ENCODE measurements around the gene RUNX1. TPM values are rescaled to one million over a fixed set of nuclear protein-coding genes. Genes with fewer than 3 reads are reported as not detected.

The RUNX1 gene
- total and polyA plus RNA-seq, 10 donors = 4.8 to 70.0 (median 43.6) TPM

DNA sequence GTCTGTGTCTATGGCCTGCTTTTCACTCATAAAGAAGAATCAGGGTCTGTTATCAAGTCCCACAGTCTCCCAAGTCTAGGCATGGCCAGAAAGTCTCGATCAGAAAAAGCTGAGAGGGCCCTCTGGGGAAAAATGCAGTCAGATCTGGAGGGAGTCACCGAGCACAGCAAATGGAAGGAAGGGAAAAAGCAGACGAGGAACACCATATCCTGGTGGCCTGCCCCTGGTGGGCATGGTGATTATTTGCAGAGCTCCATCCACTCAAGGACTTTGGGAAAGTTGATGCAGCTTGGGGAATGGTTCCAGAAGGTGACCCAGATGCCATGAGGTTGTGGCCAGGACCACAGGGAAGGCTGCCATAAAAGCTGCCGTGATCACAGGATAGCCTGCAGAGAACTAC, 191.2 kb downstream of the RUNX1 start:
- Histone ChIP-seq H3K4me1 (peaks cover 0 to 38% (median 16%) of the 10 kb centered on the region in 6 donors), H3K27ac (peak overlapping the region in 5 of 8 donors; percentile 3 to 62 (median 40)), H3K27me3 (replicated peaks in 1 of 7) (no peaks in the 10 kb centered on the region), H3K9me3 (no peaks in the 10 kb centered on the region), H3K4me3 (no peak overlapping the region), H3K36me3 (peaks cover 0 to 97% (median 44%) of the 10 kb centered on the region in 6 donors)
- 73 to 85% (median 80%) methylated on average over 4 of the region's 4 CpGs for WGBS, 5 donors
- TF ChIP-seq POLR2A (IDR thresholded peaks at IDR 0.05) (no peak), CTCF (IDR thresholded peaks at IDR 0.05 in 8 of 11, conservative IDR thresholded peaks at IDR 0.05 in 3 of 11) (no peak), POLR2AphosphoS5 (IDR thresholded peaks at IDR 0.05) (no peak)
- intact Hi-C loops (cut with DNase I; ENCODE audit: low total_unique reads) = no loop called here
- no peak for DNase-seq

DNA sequence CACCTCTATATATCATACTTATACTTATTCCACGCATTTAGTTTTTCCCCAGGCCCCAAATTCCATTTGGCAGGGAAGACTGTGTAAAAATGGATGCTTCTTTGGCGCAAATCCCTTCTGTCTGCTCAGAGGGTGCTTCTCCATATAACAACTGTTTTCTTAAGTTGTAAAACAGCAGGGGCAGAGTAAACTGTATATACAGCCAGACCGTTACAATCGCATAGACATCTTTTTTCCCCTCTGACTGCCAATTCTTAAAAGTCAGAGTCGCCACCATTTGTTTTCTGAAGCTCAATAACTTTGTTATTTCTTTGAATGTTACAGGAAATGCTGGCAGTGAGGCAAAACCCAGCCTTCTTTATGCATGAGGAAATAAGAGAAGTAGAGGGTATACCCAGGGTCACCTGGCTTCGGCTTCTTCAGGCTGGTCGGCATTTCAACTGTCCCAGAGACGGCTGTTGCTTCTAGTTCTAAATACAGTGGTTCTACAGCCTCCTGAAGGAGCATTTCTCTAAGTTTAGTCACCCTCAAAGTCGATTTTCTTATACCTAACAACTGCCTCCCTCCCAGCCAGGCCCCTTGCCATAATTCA, 191.9 kb downstream of the RUNX1 start:
- Histone ChIP-seq H3K4me3 (no peak overlapping the region), H3K36me3 (peaks cover 0 to 97% (median 43%) of the 10 kb centered on the region in 6 donors), H3K27me3 (replicated peaks in 1 of 7) (no peaks in the 10 kb centered on the region), H3K4me1 (peaks cover 0 to 38% (median 16%) of the 10 kb centered on the region in 6 donors), H3K9me3 (no peaks in the 10 kb centered on the region), H3K27ac (peak overlapping the region in 5 of 8 donors; percentile 3 to 62 (median 40))
- no peak for DNase-seq
- TF ChIP-seq POLR2A (IDR thresholded peaks at IDR 0.05) (no peak), CTCF (IDR thresholded peaks at IDR 0.05 in 8 of 11, conservative IDR thresholded peaks at IDR 0.05 in 3 of 11) (no peak), POLR2AphosphoS5 (IDR thresholded peaks at IDR 0.05) (no peak)
- WGBS, 5 donors = 50 to 64% (median 61%) methylated on average over 9 of the region's 9 CpGs
- intact Hi-C loops (cut with DNase I; ENCODE audit: low total_unique reads) = no loop called here

DNA sequence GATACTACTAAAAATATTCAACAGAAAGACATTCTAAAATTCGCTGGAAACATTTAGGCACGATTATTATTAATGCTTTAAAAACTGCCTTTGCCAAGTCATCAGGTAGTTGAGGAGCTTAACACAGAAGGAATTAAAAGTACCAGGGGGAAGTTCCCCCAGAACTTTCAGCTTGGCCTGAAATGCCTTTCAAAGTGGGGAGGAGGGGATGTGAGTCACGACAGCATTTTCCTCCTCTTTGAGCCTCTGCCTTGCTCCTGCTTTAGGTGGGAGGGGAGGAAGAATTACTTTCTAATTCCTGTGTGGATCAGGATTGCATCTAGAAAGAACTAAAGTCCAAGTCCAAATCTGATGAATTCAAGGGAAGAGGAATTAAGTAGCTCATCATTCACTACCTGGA, 196.7 kb downstream of the RUNX1 start:
- Histone ChIP-seq H3K36me3 (peaks cover 0 to 95% (median 26%) of the 10 kb centered on the region in 6 donors), H3K27me3 (replicated peaks in 1 of 7) (no peaks in the 10 kb centered on the region), H3K4me1 (peaks cover 0 to 28% (median 9%) of the 10 kb centered on the region in 6 donors), H3K9me3 (no peaks in the 10 kb centered on the region), H3K27ac (no peak overlapping the region), H3K4me3 (no peak overlapping the region)
- 65 to 81% (median 72%) methylated on average over 3 of the region's 3 CpGs for WGBS, 5 donors
- intact Hi-C loops (cut with DNase I; ENCODE audit: low total_unique reads) = no loop called here
- TF ChIP-seq CTCF (IDR thresholded peaks at IDR 0.05 in 8 of 11, conservative IDR thresholded peaks at IDR 0.05 in 3 of 11) = no peak
- no peak for TF ChIP-seq POLR2A (IDR thresholded peaks at IDR 0.05)
- no peak for TF ChIP-seq POLR2AphosphoS5 (IDR thresholded peaks at IDR 0.05)
- DNase-seq = no peak

GRCh38 chr21:34850166-34850690, 198.9 kb downstream of the RUNX1 start:
- H3K4me1 ChIP-seq = peaks cover 14 to 39% (median 22%) of the 10 kb centered on the region in 6 donors
- DNase-seq = no peak
- no peaks in the 10 kb centered on the region for H3K27me3 ChIP-seq (replicated peaks in 1 of 7)
- WGBS, 5 donors = 91 to 93% (median 92%) methylated on average over 11 of the region's 11 CpGs
- intact Hi-C loops (cut with DNase I; ENCODE audit: low total_unique reads) = no loop called here
- no peaks in the 10 kb centered on the region for H3K9me3 ChIP-seq
- H3K27ac ChIP-seq = no peak overlapping the region
- no peak overlapping the region for H3K4me3 ChIP-seq
- TF ChIP-seq CTCF (IDR thresholded peaks at IDR 0.05 in 8 of 11, conservative IDR thresholded peaks at IDR 0.05 in 3 of 11) (no peak), POLR2AphosphoS5 (IDR thresholded peaks at IDR 0.05) (peak in 1 of 3 donors; percentile 9)
- H3K36me3 ChIP-seq = peaks cover 0 to 77% (median 16%) of the 10 kb centered on the region in 6 donors

Data from spleen (tissue), 11 donors.